ENCODE data around the gene HOXB13. TPM values are rescaled to one million over a fixed set of nuclear protein-coding genes. Genes with fewer than 3 reads are reported as not detected.

Gene HOXB13
- total RNA-seq, 1 donor from 2014 or later: 0.12 TPM

DNA sequence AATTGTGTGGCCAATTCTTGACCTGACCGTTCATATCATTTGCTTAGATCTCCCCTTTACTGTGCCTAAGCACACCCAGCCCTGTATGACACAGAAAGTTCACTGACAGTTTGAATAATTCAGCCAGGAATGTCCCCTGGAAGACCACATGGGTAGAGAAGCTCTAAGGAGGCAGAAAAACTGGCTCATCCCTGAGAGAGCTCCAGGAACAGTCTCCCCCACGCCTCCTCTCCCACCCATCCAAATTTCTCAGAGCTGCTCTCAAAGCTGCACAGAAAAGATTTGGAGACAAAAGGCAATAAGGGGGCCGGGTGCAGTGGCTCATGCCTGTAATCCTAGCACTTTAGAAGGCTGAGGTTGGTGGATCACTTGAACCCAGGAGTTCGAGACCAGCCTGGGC lies 17.4 kb downstream of the HOXB13 start:
- no peak for DNase-seq (ENCODE audit: low spot score)

DNA sequence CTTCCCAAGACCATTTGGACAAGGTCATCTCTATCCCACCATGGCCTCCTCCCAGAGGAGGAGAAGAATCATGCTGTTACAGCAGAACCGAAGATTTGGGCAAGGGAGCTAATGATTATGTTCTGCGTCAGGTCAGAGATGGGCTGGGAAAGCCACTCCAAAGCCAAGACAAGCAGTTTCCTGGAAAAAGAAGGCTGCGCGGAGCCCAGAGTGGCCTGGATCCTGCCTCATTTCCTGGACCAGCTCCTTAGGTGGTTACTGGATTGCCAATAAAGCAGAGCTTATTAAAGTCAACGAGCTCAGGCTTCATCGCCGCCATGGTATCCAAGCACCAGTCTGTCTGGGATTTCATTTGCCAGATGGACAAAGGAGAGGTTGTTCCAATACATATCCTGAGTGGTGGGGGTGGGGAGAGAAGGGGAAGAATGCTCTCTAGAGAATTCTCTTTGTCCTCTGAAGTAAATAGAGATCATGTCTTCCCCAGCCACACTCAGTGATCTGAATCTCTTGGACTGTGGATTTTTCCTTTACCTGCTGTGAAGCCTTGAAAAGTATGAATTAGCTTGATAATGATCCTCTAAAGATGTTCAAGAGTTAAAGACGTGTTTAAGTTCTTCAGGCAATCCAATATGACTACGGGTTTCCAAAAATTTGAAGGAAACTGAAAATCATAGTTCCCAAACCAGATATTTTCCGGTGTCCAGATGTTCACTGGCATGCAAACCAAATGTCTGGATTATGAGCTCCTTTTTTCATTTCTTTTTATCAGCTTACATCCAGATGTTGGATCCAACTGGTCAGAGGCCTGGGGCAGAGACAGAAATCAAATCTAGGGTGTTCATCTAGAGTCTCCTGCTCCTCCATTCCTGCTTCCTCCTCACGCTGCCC lies 23.9 kb downstream of the HOXB13 start:
- DNase-seq (ENCODE audit: low spot score): no peak

DNA sequence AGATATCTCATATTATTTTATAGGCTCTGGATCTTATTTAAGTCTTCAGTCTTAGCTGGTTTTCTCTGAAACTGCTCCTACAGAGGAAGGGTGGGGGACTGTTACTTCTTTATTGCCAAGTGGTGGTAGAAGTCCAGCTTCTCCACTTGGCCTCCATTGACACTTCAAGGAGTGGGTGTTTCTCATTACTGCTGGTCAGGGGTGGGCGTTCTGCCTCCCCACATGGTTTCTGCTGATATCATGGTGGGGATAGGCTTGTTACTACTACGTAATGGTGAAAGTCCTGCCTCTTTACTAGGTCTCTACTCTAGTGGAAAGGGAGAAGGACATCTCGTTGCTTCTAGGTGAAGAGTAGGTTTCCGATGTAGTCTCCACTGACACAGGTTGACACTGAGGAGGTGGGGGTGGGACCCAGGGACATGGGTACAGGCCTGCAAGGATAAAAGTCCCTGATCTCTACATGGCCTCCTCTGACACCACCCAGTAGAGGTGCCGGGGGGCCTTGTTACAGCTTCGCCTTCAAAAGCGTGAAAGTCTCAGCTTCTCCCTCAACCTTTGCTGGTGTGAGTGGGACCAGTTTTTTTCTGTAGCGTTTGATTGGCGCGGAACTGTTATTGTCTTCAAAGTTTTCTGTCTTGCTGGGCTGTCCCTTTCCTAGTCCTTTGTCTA lies 26.6 kb downstream of the HOXB13 start:
- no peak for DNase-seq (ENCODE audit: low spot score)

DNA sequence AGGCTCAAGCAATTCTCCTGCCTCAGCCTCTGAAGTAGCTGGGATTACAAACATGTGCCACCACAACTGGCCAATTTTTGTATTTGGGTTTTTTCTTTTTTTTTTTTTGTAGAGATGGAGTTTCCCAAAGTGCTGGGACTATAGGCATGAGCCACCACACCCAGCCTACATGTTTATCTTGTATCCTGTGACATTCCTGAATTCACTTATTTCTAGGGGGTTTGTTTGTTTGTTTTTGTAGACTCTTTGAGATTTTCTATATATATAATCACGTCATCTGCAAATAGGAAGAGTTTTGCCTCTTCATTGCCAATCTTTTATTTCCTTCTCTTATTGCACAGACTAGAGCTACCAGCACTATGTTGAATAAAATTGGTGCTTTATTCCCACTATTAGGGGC lies 35.4 kb downstream of the HOXB13 start:
- no peak for DNase-seq (ENCODE audit: low spot score)

DNA sequence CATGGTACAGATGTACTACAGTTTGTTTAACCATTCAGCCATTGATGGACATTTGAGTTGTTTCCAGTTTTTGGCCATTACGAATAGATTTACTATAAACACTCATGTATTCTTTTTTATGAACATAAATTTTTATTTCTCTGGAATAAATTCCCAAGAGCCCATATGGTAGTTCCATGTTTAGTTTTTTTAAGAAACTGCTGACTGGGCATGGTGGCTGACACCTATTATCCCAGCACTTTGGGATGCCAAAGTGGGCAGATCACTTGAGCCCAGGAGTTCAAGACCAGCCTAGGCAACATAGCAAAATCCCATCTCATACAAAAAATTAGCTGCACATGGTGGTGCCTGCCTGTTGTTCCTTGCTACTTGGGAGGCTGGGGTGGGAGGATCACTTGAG lies 36.5 kb downstream of the HOXB13 start:
- no peak for DNase-seq (ENCODE audit: low spot score)

DNA sequence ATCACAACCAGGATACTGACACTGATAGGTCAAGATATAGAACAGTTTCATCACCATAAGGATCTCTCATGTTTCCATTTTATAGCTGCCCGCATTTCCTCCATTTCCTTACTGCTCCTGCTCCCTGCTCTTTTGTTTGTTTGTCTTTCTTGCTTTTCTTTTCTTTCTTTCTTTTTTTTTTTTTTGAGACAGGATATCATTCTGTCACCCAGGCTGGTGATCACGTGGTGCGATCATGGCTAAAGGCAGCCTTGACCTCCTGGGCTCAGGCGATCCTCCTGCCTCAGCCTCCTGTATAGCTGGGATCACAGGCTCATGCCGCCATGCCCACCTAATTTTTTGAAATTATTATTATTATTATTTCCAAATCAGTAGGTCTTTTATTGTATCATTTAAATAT lies 37.9 kb downstream of the HOXB13 start:
- no peak for DNase-seq (ENCODE audit: low spot score)

DNA sequence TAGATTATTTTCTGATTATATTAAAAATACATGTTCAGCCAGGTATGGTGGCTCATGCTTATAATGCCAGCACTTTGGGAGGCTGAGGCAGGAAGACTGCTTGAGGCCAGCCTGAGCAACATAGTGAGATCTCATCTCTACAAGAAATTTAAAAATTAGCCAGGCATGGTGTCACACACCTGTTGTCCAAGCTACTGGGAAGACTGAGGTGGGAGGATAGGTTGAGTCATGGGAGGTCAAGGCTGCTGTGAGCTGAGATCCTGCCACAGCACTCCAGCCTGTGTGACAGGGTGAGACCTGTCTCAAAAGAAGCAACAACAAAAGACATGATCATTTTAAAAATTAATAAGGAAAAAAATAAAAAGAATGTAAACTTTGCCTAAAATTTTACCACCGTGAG lies 46.9 kb downstream of the HOXB13 start:
- DNase-seq (ENCODE audit: low spot score): no peak

DNA sequence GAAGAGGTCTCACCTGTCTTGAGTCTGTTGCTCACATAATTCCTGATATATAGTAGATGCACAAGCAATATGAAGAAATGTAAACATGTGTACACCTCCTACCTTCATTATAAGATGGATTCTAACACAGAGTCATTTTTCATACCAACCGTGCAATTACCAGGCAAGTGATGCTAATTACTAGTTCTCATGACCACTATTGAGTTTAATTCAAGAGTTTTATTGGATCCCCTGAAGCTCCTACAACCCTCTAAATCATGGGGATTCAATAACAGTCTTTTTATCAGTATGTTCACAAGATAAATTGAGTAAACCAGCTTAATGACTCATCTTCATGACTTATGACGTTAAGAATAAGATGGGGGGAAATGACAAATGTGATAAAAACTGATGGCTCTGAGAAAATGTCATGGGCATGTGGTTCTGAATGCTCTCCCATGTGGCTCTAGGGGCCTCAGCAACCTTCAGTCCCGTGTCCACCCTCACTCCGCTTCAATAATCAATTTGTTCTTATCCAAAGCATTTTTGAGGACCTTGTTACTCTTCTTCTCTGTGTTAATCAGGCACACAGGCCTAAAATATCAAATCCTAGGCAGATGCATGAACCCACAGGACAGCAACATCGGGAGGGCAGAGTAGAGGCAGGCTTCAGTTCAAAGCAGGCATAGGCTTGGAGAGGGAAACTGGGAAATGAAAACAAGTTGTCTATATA lies 49.0 kb downstream of the HOXB13 start:
- DNase-seq (ENCODE audit: low spot score): no peak

DNA sequence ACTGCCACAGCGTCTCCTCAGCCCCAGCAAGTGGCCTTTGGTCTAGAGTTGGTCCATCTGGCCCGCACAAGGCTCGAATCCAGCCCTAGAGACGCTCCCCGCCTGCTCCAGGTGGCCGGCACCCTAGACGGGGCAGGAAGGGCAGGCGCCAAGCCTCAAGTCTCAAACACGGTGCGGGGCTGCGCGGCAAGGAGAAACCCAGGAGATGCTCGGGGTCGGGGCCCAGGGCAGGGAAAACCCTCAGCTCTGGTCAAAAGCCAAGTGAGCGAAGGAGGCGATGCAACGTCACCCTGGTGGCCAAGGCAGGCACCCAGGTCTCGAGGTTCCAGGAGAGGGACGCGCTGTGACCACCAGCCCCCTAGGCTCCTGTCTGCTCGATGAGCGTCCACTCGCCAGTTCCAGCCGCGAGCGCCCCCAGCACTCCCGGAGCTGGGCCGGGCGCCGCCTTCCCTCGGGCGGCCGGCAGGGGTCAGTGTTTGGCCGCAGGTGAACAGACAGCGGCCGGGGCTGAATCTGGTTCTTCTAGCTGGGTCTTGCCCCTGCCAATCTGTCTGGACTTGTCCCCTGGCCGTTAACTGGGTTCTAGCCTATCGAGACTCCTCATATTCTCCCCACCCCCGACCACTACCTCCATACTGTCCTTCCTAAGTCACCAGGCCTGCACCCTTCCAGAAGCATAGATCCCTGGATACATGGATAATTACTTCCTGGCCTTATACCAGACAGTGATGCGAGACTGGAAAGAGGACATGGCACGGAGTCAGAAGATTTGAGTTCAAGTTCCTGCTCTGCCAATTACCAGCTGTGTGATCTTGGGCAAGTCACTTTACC lies 50.2 kb downstream of the HOXB13 start:
- peak; percentile 54 for DNase-seq (ENCODE audit: low spot score)

DNA sequence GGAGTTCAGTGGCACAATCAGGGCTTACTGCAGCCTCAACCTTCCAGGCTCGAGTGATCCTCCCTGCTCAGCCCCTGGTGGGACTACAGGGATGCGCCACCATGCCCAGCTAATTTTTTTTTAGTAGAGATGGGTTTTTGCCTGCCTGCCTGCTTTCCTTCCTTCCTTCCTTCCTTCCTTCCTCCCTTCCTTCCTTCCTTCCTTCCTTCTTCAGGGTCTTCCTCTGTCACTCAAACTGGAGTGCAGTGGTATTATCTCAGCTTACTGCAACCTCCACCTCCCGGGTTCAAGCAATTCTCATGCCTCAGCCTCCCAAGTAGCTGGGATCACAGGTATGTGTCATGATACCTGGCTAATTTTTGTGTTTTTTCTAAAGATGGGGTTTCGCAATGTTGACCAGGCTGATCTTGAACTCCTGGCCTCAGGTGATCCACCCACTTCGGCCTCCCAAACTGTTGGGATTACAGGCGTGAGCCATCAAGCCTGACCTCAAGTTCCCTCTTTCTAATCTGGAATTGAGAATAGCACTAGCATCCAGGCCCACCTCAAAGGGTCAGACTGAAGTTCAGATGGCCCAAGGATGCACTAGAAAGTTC lies 51.5 kb downstream of the HOXB13 start:
- no peak for DNase-seq (ENCODE audit: low spot score)

Other genes starting within 250 kb of the HOXB13 start
- gene HOXB1, start 197.7 kb downstream of the HOXB13 start, total RNA-seq: not detected
- 23.4 TPM for gene HOXB2, start 183.6 kb downstream of the HOXB13 start, total RNA-seq
- gene HOXB4, start 150.4 kb downstream of the HOXB13 start, total RNA-seq: 6.4 TPM
- gene HOXB3, start 138.5 kb downstream of the HOXB13 start, total RNA-seq: 17.2 TPM
- 0.49 TPM for gene HOXB5, start 135.0 kb downstream of the HOXB13 start, total RNA-seq
- 2.0 TPM for gene HOXB6, start 123.8 kb downstream of the HOXB13 start, total RNA-seq
- 0.92 TPM for gene HOXB7, start 117.7 kb downstream of the HOXB13 start, total RNA-seq
- not detected for gene HOXB8, start 113.5 kb downstream of the HOXB13 start, total RNA-seq
- 0.26 TPM for gene HOXB9, start 102.4 kb downstream of the HOXB13 start, total RNA-seq
- not detected for gene PRAC1, start 6.2 kb downstream of the HOXB13 start, total RNA-seq
- not detected for gene PRAC2, start 5.6 kb downstream of the HOXB13 start, total RNA-seq
- 5.1 TPM for gene TTLL6, start 88.5 kb upstream of the HOXB13 start, total RNA-seq
- 163 TPM for gene CALCOCO2, start 102.3 kb upstream of the HOXB13 start, total RNA-seq
- gene ATP5MC1, start 164.0 kb upstream of the HOXB13 start, total RNA-seq: 69.5 TPM
- 78.0 TPM for gene UBE2Z, start 179.7 kb upstream of the HOXB13 start, total RNA-seq
- 90.2 TPM for gene SNF8, start 216.1 kb upstream of the HOXB13 start, total RNA-seq
- gene GIP, start 239.8 kb upstream of the HOXB13 start, total RNA-seq: not detected

Measured in mucosa of gallbladder (tissue), 1 donor.